HCT116 (cell line): Measurements from ENCODE around the gene KCND3.

Experiments used
- ELF1 ChIP-seq: IDR thresholded peaks from 2 replicates; pipeline ENCODE4 v1.6.1; 2012; ENCODE audit warnings: low read depth, borderline replicate concordance
- EZH2 ChIP-seq: fragments of 200-600 bp; sonication (generic); IDR thresholded peaks from 2 replicates; pipeline ENCODE4 v1.6.1; 2017; ENCODE audit warnings: antibody characterized with exemption, mixed run types
- EZH2phosphoT487 ChIP-seq: fragments of 200-600 bp; IDR thresholded peaks from 2 replicates; pipeline ENCODE4 v1.6.1; 2018; ENCODE audit warnings: antibody characterized with exemption, borderline replicate concordance
- POLR2AphosphoS5 ChIP-seq: IDR thresholded peaks from 2 replicates; pipeline ENCODE4 v1.6.1; 2011; ENCODE audit warnings: mild to moderate bottlenecking, low read depth, low read length, moderate library complexity
- YY1 ChIP-seq: IDR thresholded peaks from 2 replicates; pipeline ENCODE4 v1.6.1; 2011; ENCODE audit warnings: low read length, low read depth, moderate library complexity, mild to moderate bottlenecking; ENCODE audit not compliant: insufficient replicate concordance; ENCODE audit errors: extremely low read depth
- ZFX ChIP-seq: fragments of 450-650 bp; IDR thresholded peaks from 2 replicates; pipeline ENCODE4 v1.6.1; 2017
- ZNF274 ChIP-seq: fragments of 200-500 bp; sonication (Bioruptor generic); IDR thresholded peaks from 2 replicates; pipeline ENCODE4 v1.6.1; 2014; ENCODE audit warnings: mild to moderate bottlenecking, low read depth, low read length, inconsistent platforms
- TF ChIP-seq, protein P1 (sequence below), 3 experiments: fragments of 200-600 bp in 1 of 3; sonication (generic) in 1 of 3; IDR thresholded peaks in 2 of 3; conservative IDR thresholded peaks in 1 of 3; 2 replicates each; pipeline ENCODE4 v1.5.1; 2012 to 2017; ENCODE audit warnings: low read depth in 2 of 3, low read length in 2 of 3, antibody characterized with exemption in 1 of 3, borderline replicate concordance in 1 of 3, control low read depth in 1 of 3, mild to moderate bottlenecking in 1 of 3, mixed read lengths in 1 of 3, mixed run types in 1 of 3, moderate library complexity in 1 of 3; ENCODE audit not compliant: insufficient read depth in 1 of 3
- TF ChIP-seq, protein P2 (sequence below): IDR thresholded peaks from 2 replicates; pipeline ENCODE4 v1.6.1; 2012

DNA sequence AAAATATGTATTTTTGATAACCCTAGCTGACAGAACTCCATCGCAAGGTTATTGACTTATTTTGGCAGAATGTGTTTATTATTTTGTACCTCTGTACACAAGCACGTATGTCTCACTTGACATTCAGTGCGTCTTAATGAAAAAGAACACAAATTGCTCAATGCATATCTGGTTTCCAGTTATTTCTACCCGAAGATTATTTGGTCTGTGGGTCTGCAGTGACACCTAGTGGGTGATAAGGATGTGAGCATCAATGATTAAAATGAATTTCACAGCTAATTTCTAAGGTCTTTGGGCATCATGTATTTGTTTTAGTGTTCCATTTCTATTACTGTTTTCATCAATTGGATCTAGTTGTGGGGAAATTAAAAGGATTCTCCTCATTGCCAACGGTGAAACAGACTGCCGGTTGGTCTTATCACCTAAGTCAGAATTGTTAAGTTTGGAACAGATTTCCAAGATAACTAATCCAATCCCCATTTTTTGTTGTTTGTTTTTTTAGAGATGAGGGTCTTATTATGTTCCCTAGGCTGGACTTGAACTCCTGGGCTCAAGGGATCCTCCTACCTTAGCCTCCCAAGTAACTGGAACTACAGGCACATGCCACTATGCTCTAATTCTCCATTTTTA, 219.8 kb downstream of the KCND3 start:
- TF ChIP-seq POLR2AphosphoS5 (no peak), YY1 (no peak), EZH2 (no peak), ZNF274 (no peak), EZH2phosphoT487 (no peak), ELF1 (no peak), ZFX (no peak)
- TF ChIP-seq, protein P1, sequence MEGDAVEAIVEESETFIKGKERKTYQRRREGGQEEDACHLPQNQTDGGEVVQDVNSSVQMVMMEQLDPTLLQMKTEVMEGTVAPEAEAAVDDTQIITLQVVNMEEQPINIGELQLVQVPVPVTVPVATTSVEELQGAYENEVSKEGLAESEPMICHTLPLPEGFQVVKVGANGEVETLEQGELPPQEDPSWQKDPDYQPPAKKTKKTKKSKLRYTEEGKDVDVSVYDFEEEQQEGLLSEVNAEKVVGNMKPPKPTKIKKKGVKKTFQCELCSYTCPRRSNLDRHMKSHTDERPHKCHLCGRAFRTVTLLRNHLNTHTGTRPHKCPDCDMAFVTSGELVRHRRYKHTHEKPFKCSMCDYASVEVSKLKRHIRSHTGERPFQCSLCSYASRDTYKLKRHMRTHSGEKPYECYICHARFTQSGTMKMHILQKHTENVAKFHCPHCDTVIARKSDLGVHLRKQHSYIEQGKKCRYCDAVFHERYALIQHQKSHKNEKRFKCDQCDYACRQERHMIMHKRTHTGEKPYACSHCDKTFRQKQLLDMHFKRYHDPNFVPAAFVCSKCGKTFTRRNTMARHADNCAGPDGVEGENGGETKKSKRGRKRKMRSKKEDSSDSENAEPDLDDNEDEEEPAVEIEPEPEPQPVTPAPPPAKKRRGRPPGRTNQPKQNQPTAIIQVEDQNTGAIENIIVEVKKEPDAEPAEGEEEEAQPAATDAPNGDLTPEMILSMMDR (IDR thresholded peaks at IDR 0.05 in 2 of 3, conservative IDR thresholded peaks at IDR 0.05 in 1 of 3; ENCODE audit: borderline replicate concordance in 1 of 3, insufficient read depth in 1 of 3, low read depth in 2 of 3, low read length in 2 of 3) = peak; percentile 67 to 90 (median 72)
- TF ChIP-seq, protein P2, sequence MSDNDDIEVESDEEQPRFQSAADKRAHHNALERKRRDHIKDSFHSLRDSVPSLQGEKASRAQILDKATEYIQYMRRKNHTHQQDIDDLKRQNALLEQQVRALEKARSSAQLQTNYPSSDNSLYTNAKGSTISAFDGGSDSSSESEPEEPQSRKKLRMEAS = no peak
